Measurements from ENCODE around the gene ZNF267.
"Not testable (repeated sequence)": the region's sequence is repeated elsewhere in the genome, so short reads cannot be mapped to it uniquely, and the experiment has no call there.

The ZNF267 gene

DNA sequence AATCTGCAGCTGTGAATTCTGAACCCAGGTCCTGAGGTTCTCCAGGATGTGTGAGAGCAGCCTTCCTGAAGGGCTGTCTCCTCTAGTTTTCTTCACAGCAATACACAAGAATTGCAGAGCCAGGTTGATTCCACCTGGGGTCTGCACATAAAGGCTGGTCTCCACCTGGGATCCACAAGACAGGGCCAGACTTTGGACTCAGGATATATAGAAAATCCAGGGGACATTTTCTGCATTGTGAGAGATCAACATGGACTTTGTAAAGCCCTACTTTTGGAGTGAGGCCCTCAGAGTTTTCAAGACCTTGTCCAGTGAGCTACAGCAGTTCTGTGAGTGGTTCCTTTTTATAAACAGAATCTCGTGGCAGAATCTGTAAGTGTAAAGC lies 6.3 kb downstream of the ZNF267 start:
- DNase-seq, result no peak

DNA sequence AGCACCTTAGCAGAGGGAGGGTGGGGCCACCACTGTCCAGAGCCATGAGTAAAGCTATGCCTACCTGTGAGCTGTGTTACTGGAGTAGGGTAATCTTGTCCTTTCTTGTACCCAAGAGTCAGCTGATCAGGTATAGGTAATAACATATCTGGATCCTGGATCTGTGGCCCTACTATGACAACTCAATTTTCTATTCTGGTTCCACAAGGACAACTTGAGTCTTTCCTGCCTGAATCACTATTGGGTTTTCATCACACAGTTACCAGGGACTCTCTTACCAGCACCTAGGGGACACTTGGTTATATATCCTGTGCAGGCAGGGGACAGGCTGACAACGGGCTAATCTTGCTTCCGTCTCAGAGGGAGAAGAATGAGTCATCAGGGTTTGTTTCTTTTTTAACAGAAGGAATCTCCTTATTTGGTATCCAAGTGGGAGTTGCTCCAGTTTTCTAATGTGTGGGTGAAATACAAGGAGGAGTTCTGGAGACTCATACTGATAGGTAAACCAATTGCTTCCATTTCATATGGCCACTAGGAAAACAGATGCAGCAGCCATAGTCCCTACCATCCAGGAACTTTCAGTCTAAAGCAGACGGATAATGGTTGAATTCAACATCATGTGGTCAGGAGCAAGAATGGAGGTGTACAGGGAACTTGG lies 6.8 kb downstream of the ZNF267 start:
- peak; percentile 79 for DNase-seq

DNA sequence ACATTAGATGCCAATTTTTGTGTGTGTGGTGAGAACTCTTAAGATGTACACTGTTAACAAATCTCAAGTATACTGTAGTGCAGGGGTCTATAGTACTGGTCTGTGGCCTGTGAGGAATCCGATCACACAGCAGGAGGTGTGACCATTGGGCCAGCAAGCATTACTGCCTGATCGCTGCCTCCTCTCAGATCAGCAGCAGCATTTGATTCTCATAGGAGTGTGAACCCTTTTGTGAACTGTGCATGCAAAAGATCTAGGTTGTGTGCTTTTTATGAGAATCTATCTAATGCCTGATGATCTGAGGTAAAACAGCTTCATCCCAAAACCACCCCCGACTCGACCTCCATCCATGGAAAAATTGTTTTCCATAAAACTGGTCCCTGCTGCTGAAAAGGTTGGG lies 12.6 kb downstream of the ZNF267 start:
- no peak for DNase-seq

DNA sequence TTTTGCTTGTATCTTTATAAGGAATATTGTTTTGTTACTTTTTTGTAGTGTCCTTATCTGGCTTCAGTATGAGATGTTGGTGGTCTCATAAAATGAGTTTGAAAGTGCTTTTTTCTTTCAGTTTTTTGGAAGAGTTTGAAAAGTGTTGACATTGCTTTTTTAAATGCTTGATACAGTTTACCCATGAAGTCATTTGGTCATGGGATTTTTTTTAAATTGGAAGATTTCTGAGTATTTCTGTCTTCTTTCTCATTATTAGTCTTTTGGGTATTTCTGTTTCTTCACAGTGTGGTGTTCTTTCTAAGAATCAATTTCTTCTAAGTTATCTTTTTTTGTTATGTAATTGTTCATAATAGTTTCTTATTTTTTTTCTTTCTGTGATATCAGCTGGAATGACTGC lies 15.1 kb downstream of the ZNF267 start:
- DNase-seq, result no peak

GRCh38 chr16:31892111-31892510 lies 18.5 kb downstream of the ZNF267 start:
- not testable (repeated sequence) for DNase-seq

DNA sequence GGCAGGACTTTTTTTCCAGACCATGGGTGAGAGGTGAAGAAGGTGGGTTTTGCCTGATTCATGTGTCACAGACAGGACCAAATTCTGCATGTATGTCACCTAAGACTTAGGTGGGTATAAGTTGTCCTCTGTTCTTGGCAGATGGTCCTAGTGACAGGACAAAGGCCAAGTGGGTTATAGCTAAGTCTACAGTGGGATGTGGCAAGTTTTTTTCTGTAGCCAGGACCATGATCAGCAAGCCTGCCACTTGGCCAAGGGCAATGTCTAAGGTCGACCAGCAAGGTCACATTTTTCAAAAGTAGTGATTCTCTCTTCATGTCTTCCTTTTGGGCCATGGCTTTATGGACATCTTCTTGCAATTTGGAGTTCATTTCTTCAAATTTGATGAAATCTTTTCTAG lies 20.2 kb downstream of the ZNF267 start:
- DNase-seq, result no peak

GRCh38 chr16:31897283-31897682 lies 23.7 kb downstream of the ZNF267 start:
- DNase-seq, result no peak

DNA sequence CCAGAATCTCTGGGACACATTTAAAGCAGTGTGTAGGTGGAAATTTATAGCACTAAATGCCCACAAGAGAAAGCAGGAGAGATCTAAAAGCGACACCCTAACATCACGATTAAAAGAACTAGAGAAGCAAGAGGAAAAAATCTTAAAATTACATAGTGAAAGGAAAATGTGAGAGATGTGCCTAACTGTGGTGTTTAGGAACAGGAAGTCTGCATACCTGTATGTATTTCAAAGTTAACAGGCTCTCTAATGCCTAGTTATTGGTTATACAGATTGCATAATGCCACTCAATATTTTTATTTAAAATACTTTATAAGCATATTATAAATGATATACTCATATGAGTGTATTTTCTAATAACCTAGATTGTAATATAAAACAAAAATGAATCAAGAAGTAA lies 25.9 kb downstream of the ZNF267 start:
- DNase-seq, result no peak

GRCh38 chr16:31904571-31904970 lies 31.0 kb downstream of the ZNF267 start:
- DNase-seq, result not testable (repeated sequence)

GRCh38 chr16:31913668-31914067 lies 40.1 kb downstream of the ZNF267 start:
- DNase-seq, result no peak

- no peak for DNase-seq
These were observed 42.5 kb downstream of the ZNF267 start for GRCh38 chr16:31916056-31916488.

- DNase-seq, result no peak
These were observed 46.8 kb downstream of the ZNF267 start for GRCh38 chr16:31920373-31920772.

DNA sequence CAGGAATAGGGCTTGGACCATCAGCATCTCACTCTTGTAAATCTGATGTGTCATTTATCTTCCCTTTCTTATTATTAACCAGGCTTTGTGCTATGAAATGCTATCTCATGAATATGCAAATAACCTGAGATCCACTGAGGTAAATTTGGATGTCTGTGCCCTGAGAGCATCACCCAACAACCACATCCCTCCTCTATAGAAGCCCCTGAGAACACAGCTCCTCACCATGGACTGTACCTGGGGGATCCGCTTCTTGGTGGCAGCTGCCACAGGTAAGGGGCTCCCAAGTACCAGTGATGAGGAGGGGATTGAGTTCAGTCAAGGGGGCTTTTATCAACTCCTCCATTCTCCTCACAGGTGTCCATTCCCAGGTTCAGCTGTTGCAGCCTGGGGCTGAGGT lies 78.2 kb downstream of the ZNF267 start:
- not testable (repeated sequence) for DNase-seq

DNA sequence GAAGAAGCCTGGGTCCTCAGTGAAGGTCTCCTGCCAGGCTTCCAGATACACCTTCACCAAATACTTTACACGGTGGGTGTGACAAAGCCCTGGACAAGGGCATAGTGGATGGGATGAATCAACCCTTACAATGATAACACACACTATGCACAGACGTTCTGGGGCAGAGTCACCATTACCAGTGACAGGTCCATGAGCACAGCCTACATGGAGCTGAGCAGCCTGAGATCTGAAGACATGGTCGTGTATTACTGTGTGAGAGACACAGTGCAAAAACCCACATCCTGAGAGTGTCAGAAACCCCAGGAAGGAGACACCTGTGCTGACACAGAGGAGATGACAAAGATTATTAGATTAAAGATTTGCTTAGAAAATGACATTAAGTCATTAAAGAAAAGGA lies 78.6 kb downstream of the ZNF267 start:
- not testable (repeated sequence) for DNase-seq

DNA sequence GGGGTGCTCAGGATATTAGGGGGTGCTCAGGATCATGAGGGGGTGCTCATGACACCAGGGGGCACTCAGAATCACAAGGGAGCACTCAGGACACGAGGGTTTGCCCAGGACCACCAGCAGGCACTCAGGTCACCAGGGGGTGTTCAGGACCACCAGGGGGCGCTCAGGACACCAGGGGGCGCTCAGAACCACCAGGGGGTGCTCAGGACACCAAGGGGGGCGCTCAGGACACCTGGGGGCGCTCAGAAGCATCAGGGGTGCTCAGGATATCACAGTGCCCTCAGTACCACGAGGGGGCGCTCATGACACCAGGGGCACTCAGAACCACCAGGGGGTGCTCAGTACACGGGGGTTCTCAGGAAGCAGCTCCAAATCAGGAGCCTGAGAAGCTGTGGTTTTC lies 82.6 kb downstream of the ZNF267 start:
- peak; percentile 29 for DNase-seq

GRCh38 chr16:31960186-31960910 lies 86.7 kb downstream of the ZNF267 start:
- not testable (repeated sequence) for DNase-seq

Data from hematopoietic multipotent progenitor cell treated with erythropoietin and hydrocortisone succinate and interleukin-3 and kit ligand, for 4 days (in vitro differentiated cells).